ENCODE measurements around the gene CT47B1.
A peak's percentile ranks its signal among the peaks of the same experiment; 100 is the strongest.
"Not testable (repeated sequence)": the region's sequence is repeated elsewhere in the genome, so short reads cannot be mapped to it uniquely, and the experiment has no call there.

CT47B1 gene

DNA sequence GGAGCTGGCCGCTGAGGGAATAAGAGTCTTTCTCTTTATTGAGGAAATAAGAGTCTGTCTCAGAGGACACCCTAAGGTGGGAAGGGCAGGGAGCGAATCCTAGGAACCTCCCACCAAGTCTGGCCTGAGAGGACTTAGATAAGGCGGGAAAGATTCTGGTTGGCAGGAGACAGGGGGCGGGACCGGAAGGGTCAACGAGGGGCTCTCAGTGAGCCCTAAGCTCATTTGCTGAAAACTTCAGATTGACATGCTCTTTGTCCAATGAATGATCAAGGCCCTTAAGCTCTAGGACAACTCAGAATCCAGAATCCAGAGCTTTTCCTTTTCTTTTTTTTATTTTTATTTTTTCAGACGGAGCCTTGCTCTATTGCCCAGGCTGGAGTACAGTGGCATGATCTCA is at the start of gene CT47B1:
Gene CT47B1 (minus strand): TSS at position 101 of the 400 bp plus-strand sequence. CDS start 196 bp downstream, outside the sequence.
- DNase-seq (ENCODE audit: low read depth), result not testable (repeated sequence)

GRCh38 chrX:120874678-120875557 is 748 bp downstream of the CT47B1 start:
- TF ChIP-seq, protein P1, sequence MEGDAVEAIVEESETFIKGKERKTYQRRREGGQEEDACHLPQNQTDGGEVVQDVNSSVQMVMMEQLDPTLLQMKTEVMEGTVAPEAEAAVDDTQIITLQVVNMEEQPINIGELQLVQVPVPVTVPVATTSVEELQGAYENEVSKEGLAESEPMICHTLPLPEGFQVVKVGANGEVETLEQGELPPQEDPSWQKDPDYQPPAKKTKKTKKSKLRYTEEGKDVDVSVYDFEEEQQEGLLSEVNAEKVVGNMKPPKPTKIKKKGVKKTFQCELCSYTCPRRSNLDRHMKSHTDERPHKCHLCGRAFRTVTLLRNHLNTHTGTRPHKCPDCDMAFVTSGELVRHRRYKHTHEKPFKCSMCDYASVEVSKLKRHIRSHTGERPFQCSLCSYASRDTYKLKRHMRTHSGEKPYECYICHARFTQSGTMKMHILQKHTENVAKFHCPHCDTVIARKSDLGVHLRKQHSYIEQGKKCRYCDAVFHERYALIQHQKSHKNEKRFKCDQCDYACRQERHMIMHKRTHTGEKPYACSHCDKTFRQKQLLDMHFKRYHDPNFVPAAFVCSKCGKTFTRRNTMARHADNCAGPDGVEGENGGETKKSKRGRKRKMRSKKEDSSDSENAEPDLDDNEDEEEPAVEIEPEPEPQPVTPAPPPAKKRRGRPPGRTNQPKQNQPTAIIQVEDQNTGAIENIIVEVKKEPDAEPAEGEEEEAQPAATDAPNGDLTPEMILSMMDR (conservative IDR thresholded peaks at IDR 0.05; ENCODE audit: low read depth, low read length), result no peak
- no peak for DNase-seq (ENCODE audit: low read depth)
- H3K4me3 ChIP-seq (ENCODE audit: low read depth, low read length), result no peak overlapping the region

More for the DNA sequence above, at the start of gene CT47B1:
- not testable (repeated sequence) for H3K4me3 ChIP-seq (ENCODE audit: low read depth, low read length)

DNA sequence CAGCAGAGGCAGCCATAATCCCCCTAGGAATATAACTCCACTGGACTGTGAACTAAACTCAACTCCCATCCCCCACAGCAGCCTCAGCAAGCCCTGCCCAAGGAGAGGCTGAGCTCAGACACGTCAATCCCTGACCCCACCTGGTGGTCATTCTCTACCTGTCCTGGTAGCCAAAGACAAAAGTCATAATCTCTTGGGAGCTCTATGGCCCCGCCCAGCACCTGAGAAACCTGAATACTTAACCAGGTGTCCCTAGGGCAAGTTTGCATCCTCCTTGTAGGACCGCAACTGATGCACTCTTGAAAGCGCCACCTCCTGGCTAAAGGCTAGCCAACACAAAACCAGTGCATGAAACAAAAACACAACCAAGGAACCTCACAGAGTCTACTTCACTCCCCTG is 18.4 kb downstream of the CT47B1 start:
- H3K4me3 ChIP-seq (ENCODE audit: low read depth, low read length), result no peak overlapping the region
- peak; percentile 6 for DNase-seq (ENCODE audit: low read depth)
- TF ChIP-seq, protein P1 (conservative IDR thresholded peaks at IDR 0.05; ENCODE audit: low read depth, low read length), result peak; percentile 35

DNA sequence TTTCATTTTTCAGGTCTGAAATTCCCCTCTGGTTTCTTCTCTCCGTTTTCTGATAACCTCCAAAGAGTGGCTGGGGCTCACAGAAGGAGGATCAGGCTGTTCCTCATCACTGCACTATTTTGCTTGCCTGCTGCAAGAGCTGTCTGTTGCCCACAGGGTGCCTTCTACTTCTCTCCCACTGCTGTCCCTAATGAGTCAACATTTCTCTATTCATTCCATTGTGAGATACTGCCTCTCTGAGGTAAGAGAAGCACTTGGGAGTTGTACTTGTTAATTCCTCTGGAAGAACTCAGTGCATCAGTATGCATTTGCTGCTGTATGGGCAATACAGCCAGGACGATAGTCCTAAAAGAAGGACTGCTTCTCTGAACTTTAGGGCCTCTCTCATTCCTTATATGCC is 34.8 kb downstream of the CT47B1 start:
- TF ChIP-seq, protein P1 (conservative IDR thresholded peaks at IDR 0.05; ENCODE audit: low read depth, low read length), result peak; percentile 34
- peak; percentile 83 for DNase-seq (ENCODE audit: low read depth)
- no peak overlapping the region for H3K4me3 ChIP-seq (ENCODE audit: low read depth, low read length)

GRCh38 chrX:120839491-120839890 is 36.2 kb downstream of the CT47B1 start:
- no peak overlapping the region for H3K4me3 ChIP-seq (ENCODE audit: low read depth, low read length)
- TF ChIP-seq, protein P1 (conservative IDR thresholded peaks at IDR 0.05; ENCODE audit: low read depth, low read length), result no peak
- DNase-seq (ENCODE audit: low read depth), result peak; percentile 13

DNA sequence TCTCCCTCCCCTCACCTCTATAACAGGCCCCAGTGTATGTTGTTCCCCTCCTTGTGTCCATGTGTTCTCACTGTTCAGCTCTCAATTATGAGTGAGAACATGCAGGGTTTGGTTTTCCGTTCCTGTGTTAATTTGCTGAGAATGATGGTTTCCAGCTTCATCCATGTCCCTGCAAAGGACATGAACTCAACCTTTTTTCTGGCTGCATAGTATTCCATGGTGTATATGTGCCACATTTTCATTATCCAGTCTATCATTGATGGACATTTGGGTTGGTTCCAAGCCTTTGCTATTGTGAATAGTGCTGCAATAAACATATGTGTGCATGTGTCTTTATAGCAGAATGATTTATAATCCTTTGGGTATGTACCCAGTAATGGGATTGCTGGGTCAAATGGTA is 48.5 kb downstream of the CT47B1 start:
- not testable (repeated sequence) for DNase-seq (ENCODE audit: low read depth); H3K4me3 ChIP-seq (ENCODE audit: low read depth, low read length)

GRCh38 chrX:120825146-120825545 is 50.5 kb downstream of the CT47B1 start:
- H3K4me3 ChIP-seq (ENCODE audit: low read depth, low read length), result no peak overlapping the region
- DNase-seq (ENCODE audit: low read depth), result no peak
- TF ChIP-seq, protein P1 (conservative IDR thresholded peaks at IDR 0.05; ENCODE audit: low read depth, low read length), result no peak

DNA sequence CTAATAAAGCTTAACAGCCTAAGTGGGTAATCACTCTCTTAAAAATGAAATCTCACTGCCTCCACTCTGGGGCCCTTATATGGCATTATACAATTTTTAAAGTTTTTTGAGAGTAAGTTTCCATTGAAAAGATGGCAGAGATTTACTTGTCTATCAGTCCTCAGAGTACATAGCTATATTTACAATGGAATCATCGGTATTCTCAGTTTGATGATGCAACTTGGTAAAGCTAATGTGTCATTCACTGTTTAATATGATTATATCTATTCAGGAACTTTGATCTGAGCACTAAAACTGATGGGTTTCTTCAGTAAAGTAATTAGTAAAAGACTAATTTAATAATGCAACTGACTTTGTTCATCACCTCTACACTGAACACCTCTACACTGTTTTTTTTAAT is 51.6 kb downstream of the CT47B1 start:
- TF ChIP-seq, protein P1 (conservative IDR thresholded peaks at IDR 0.05; ENCODE audit: low read depth, low read length), result no peak
- DNase-seq (ENCODE audit: low read depth), result peak; percentile 31
- H3K4me3 ChIP-seq (ENCODE audit: low read depth, low read length), result no peak overlapping the region

Measured in choroid plexus epithelial cell (primary cell).